SK-N-SH (cell line): ENCODE data around the gene PSAP.

Source experiments
- CTCF ChIP-seq: fragments of 200-600 bp; sonication (generic); IDR thresholded peaks from 2 replicates; pipeline ENCODE4 v1.6.1; 2017; ENCODE audit warnings: antibody characterized with exemption, mild to moderate bottlenecking, moderate library complexity
- EP300 ChIP-seq, 2 experiments: IDR thresholded peaks; 2 replicates each; pipeline versions ENCODE4 v1.4.0 to v1.6.1; 2012; ENCODE audit warnings: borderline replicate concordance in 1 of 2, low read depth in 1 of 2, low read length in 1 of 2
- FOXM1 ChIP-seq: IDR thresholded peaks from 2 replicates; pipeline ENCODE4 v1.4.0; 2012; ENCODE audit warnings: low read depth, mild to moderate bottlenecking
- GABPA ChIP-seq: IDR thresholded peaks from 2 replicates; pipeline ENCODE4 v1.4.0; 2012; ENCODE audit warnings: low read depth, mild to moderate bottlenecking
- IRF3 ChIP-seq: fragments of 150-350 bp; IDR thresholded peaks from 2 replicates; pipeline ENCODE4 v1.6.1; 2016; ENCODE audit warnings: mild to moderate bottlenecking, low read depth, low read length
- MAX ChIP-seq: IDR thresholded peaks from 2 replicates; pipeline ENCODE4 v1.4.0; 2012; ENCODE audit warnings: low read depth
- NRF1 ChIP-seq: IDR thresholded peaks from 2 replicates; pipeline ENCODE4 v1.6.1; 2012; ENCODE audit warnings: low read depth, mild to moderate bottlenecking, low read length
- PBX3 ChIP-seq: IDR thresholded peaks from 2 replicates; pipeline ENCODE4; 2012
- SIN3A ChIP-seq: IDR thresholded peaks from 2 replicates; pipeline ENCODE4 v1.6.1; 2012; ENCODE audit warnings: low read depth, mild to moderate bottlenecking, low read length, moderate library complexity, borderline replicate concordance
- SMC3 ChIP-seq: IDR thresholded peaks from 2 replicates; pipeline ENCODE4 v1.6.1; 2012; ENCODE audit warnings: low read depth, low read length, improper control_type of control experiment
- TAF1 ChIP-seq: IDR thresholded peaks from 2 replicates; pipeline ENCODE4 v1.6.1; 2012; ENCODE audit warnings: low read depth, mild to moderate bottlenecking, low read length, moderate library complexity, borderline replicate concordance
- TCF12 ChIP-seq: IDR thresholded peaks from 2 replicates; pipeline ENCODE4 v1.4.0; 2012

- TF ChIP-seq CTCF (no peak), EP300 (IDR thresholded peaks at IDR 0.05; ENCODE audit: borderline replicate concordance in 1 of 2, low read depth in 1 of 2, low read length in 1 of 2) (no peak), FOXM1 (no peak), MAX (no peak), IRF3 (no peak), SMC3 (no peak), PBX3 (no peak), TCF12 (no peak), TAF1 (no peak), NRF1 (no peak), SIN3A (no peak), GABPA (no peak)
These were observed 41.4 kb downstream of the PSAP start for GRCh38 chr10:71809628-71810027.
